Common myeloid progenitor, CD34-positive (primary cell): ENCODE measurements around the gene ZNF827.

ENCODE experiments used
- CTCF ChIA-PET: fragments of 350-600 bp; sonication (Branson Sonifier 250); formaldehyde crosslinking; loops from one replicate; lab custom pipeline; 2021; ENCODE audit warnings: antibody characterized with exemption; lab: Charles Lee
- POLR2A ChIA-PET: fragments of 350-600 bp; sonication (Branson Sonifier 250); formaldehyde crosslinking; loops from one replicate; lab custom pipeline; 2021; ENCODE audit warnings: antibody characterized with exemption; lab: Charles Lee
- DNase-seq, 3 donors: peaks; one replicate each; pipeline versions ENCODE4 v3.0.0 to v3.0.0-alpha.2; 2013
- H3K27ac ChIP-seq, 2 experiments: 1 replicate in 1 of 2; 2 replicates in 1 of 2; pipeline ENCODE4 v1.7.0; 2013; ENCODE audit warnings: inconsistent platforms in 2 of 2, low read length in 2 of 2, mild to moderate bottlenecking in 2 of 2, low read depth in 1 of 2, moderate library complexity in 1 of 2; ENCODE audit not compliant: severe bottlenecking in 2 of 2, insufficient read depth in 1 of 2, poor library complexity in 1 of 2
- H3K27me3 ChIP-seq, 5 experiments: replicated peaks in 2 of 5; 1 replicate in 3 of 5; 2 replicates in 2 of 5; pipeline versions ENCODE4 v1.6.1 to v1.7.0; 2013; ENCODE audit warnings: low read length in 4 of 5, mild to moderate bottlenecking in 2 of 5, moderate library complexity in 2 of 5, inconsistent platforms in 1 of 5; ENCODE audit not compliant: insufficient read depth in 5 of 5, control insufficient read depth in 4 of 5
- H3K36me3 ChIP-seq, 4 experiments: 1 replicate in 2 of 4; 2 replicates in 2 of 4; pipeline versions ENCODE4 v1.6.1 to v1.7.0; 2013; ENCODE audit warnings: low read length in 3 of 4, control low read depth in 1 of 4, mild to moderate bottlenecking in 1 of 4; ENCODE audit not compliant: control insufficient read depth in 4 of 4, insufficient read depth in 4 of 4
- H3K4me1 ChIP-seq, 4 experiments: 1 replicate in 3 of 4; 2 replicates in 1 of 4; pipeline versions ENCODE4 v1.6.1 to v1.7.1; 2013; ENCODE audit warnings: low read length in 3 of 4, mild to moderate bottlenecking in 3 of 4, control low read depth in 1 of 4, inconsistent platforms in 1 of 4, moderate library complexity in 1 of 4; ENCODE audit not compliant: control insufficient read depth in 4 of 4, insufficient read depth in 4 of 4; ENCODE audit errors: control extremely low read depth in 1 of 4
- H3K4me3 ChIP-seq, 7 experiments: 1 replicate in 4 of 7; 2 replicates in 3 of 7; pipeline versions ENCODE4 v1.5.1 to v1.7.0; 2013; ENCODE audit warnings: mild to moderate bottlenecking in 7 of 7, low read length in 6 of 7, moderate library complexity in 6 of 7, inconsistent platforms in 2 of 7, low read depth in 2 of 7, control low read depth in 1 of 7; ENCODE audit not compliant: insufficient read depth in 4 of 7, control insufficient read depth in 1 of 7; ENCODE audit errors: extremely low read depth in 1 of 7
- H3K9me3 ChIP-seq, 5 experiments: 1 replicate in 4 of 5; 2 replicates in 1 of 5; pipeline versions ENCODE4 v1.6.1 to v1.7.1; 2013; ENCODE audit warnings: low read length in 4 of 5, mild to moderate bottlenecking in 2 of 5, inconsistent platforms in 1 of 5, low read depth in 1 of 5, moderate library complexity in 1 of 5; ENCODE audit not compliant: control insufficient read depth in 4 of 5, insufficient read depth in 2 of 5; ENCODE audit errors: control extremely low read depth in 1 of 5
- WGBS: methylation state at CpG from one replicate; pipeline ENCODE4 v1.1.5; 2013; ENCODE audit not compliant: insufficient coverage; 5-methylcytosine and 5-hydroxymethylcytosine counted together

Gene ZNF827

GRCh38 chr4:145827885-145828284 lies 110.7 kb downstream of the ZNF827 start:
- WGBS, result 88% methylated on average over 11 of the region's 11 CpGs
- Histone ChIP-seq H3K4me3 (no peak overlapping the region), H3K27ac (no peak overlapping the region), H3K9me3 (no peaks in the 10 kb centered on the region), H3K36me3 (peaks cover 2 to 18% (median 9%) of the 10 kb centered on the region in 4 experiments), H3K4me1 (peaks cover 0 to 24% (median 11%) of the 10 kb centered on the region in 4 experiments), H3K27me3 (no peaks in the 10 kb centered on the region)
- ChIA-PET CTCF (interaction anchor here (0.9 to 1.2 kb wide), 2 partner anchors 16 to 30 kb away, joined by 4 read pairs; no protein-coding TSS in a partner anchor), POLR2A (no interaction called here)
- DNase-seq, result no peak

GRCh38 chr4:145825255-145825654 lies 113.4 kb downstream of the ZNF827 start:
- ChIA-PET POLR2A (no interaction called here), CTCF (no interaction called here)
- Histone ChIP-seq H3K4me1 (peaks cover 0 to 32% (median 13%) of the 10 kb centered on the region in 4 experiments), H3K9me3 (no peaks in the 10 kb centered on the region), H3K36me3 (peaks cover 2 to 21% (median 9%) of the 10 kb centered on the region in 4 experiments), H3K27me3 (no peaks in the 10 kb centered on the region), H3K27ac (no peak overlapping the region), H3K4me3 (no peak overlapping the region)
- no peak for DNase-seq
- 100% methylated on average over 7 of the region's 7 CpGs for WGBS

- ChIA-PET CTCF (no interaction called here), POLR2A (no interaction called here)
- Histone ChIP-seq H3K36me3 (peaks cover 2 to 21% (median 9%) of the 10 kb centered on the region in 4 experiments), H3K4me1 (peaks cover 0 to 29% (median 11%) of the 10 kb centered on the region in 4 experiments), H3K27me3 (no peaks in the 10 kb centered on the region), H3K9me3 (no peaks in the 10 kb centered on the region), H3K4me3 (no peak overlapping the region), H3K27ac (no peak overlapping the region)
- WGBS, result 100% methylated on average over 1 of the region's 3 CpGs
- no peak for DNase-seq
These were observed 114.2 kb downstream of the ZNF827 start for GRCh38 chr4:145824463-145824862.

GRCh38 chr4:145823743-145824142 lies 114.9 kb downstream of the ZNF827 start:
- ChIA-PET CTCF (interaction anchor here (0.7 kb wide), 1 partner anchor 90 kb away, joined by 3 read pairs; no protein-coding TSS in a partner anchor), POLR2A (no interaction called here)
- Histone ChIP-seq H3K9me3 (no peaks in the 10 kb centered on the region), H3K36me3 (peaks cover 6 to 22% (median 11%) of the 10 kb centered on the region in 4 experiments), H3K27ac (no peak overlapping the region), H3K4me1 (peaks cover 0 to 28% (median 11%) of the 10 kb centered on the region in 4 experiments), H3K4me3 (no peak overlapping the region), H3K27me3 (no peaks in the 10 kb centered on the region)
- WGBS, result 100% methylated on average over 2 of the region's 4 CpGs
- no peak for DNase-seq

GRCh38 chr4:145822581-145822980 lies 116.0 kb downstream of the ZNF827 start:
- Histone ChIP-seq H3K27ac (no peak overlapping the region), H3K4me3 (no peak overlapping the region), H3K4me1 (peaks cover 0 to 28% (median 11%) of the 10 kb centered on the region in 4 experiments), H3K36me3 (peaks cover 3 to 23% (median 11%) of the 10 kb centered on the region in 4 experiments), H3K9me3 (no peaks in the 10 kb centered on the region), H3K27me3 (no peaks in the 10 kb centered on the region)
- CTCF ChIA-PET, result interaction anchor here (1.0 kb wide), 1 partner anchor 9 kb away, joined by 3 read pairs; no protein-coding TSS in a partner anchor
- DNase-seq, result no peak
- POLR2A ChIA-PET, result interaction anchor here (0.6 kb wide), 1 partner anchor 272 kb away, joined by 3 read pairs; no protein-coding TSS in a partner anchor
- 88% methylated on average over 1 of the region's 4 CpGs for WGBS

GRCh38 chr4:145822181-145822580 lies 116.4 kb downstream of the ZNF827 start:
- WGBS, result 86% methylated on average over 2 of the region's 3 CpGs
- Histone ChIP-seq H3K27me3 (no peaks in the 10 kb centered on the region), H3K4me3 (no peak overlapping the region), H3K4me1 (peaks cover 0 to 28% (median 11%) of the 10 kb centered on the region in 4 experiments), H3K9me3 (no peaks in the 10 kb centered on the region), H3K36me3 (peaks cover 6 to 19% (median 13%) of the 10 kb centered on the region in 4 experiments), H3K27ac (no peak overlapping the region)
- POLR2A ChIA-PET, result interaction anchor here (0.6 kb wide), 1 partner anchor 271 kb away, joined by 3 read pairs; no protein-coding TSS in a partner anchor
- DNase-seq, result no peak
- CTCF ChIA-PET, result interaction anchor here (1.0 kb wide), 1 partner anchor 9 kb away, joined by 3 read pairs; no protein-coding TSS in a partner anchor

- ChIA-PET POLR2A (no interaction called here), CTCF (no interaction called here)
- no peak for DNase-seq
- Histone ChIP-seq H3K4me1 (peaks cover 0 to 28% (median 11%) of the 10 kb centered on the region in 4 experiments), H3K36me3 (peaks cover 6 to 19% (median 13%) of the 10 kb centered on the region in 4 experiments), H3K27ac (no peak overlapping the region), H3K27me3 (no peaks in the 10 kb centered on the region), H3K9me3 (no peaks in the 10 kb centered on the region), H3K4me3 (no peak overlapping the region)
- WGBS, result 100% methylated on average over 1 of the region's 4 CpGs
These were observed 116.9 kb downstream of the ZNF827 start for GRCh38 chr4:145821766-145822165.
